PFSK-1 (cell line): ENCODE data around the gene FBN2.

Source experiments
- SIN3A ChIP-seq: IDR thresholded peaks from 2 replicates; pipeline ENCODE4 v1.6.1; 2012; ENCODE audit warnings: mild to moderate bottlenecking, low read length, moderate library complexity, borderline replicate concordance; ENCODE audit not compliant: insufficient read depth
- TF ChIP-seq, protein P1 (sequence below), 2 experiments: IDR thresholded peaks; 2 replicates each; pipeline versions ENCODE4 v1.6.1 to v1.8.0; 2011 to 2012; ENCODE audit warnings: low read depth in 2 of 2, low read length in 2 of 2, control low read depth in 1 of 2, inconsistent platforms in 1 of 2, mild to moderate bottlenecking in 1 of 2, moderate library complexity in 1 of 2; ENCODE audit not compliant: insufficient read depth in 1 of 2

- no peak for TF ChIP-seq SIN3A
- TF ChIP-seq, protein P1, sequence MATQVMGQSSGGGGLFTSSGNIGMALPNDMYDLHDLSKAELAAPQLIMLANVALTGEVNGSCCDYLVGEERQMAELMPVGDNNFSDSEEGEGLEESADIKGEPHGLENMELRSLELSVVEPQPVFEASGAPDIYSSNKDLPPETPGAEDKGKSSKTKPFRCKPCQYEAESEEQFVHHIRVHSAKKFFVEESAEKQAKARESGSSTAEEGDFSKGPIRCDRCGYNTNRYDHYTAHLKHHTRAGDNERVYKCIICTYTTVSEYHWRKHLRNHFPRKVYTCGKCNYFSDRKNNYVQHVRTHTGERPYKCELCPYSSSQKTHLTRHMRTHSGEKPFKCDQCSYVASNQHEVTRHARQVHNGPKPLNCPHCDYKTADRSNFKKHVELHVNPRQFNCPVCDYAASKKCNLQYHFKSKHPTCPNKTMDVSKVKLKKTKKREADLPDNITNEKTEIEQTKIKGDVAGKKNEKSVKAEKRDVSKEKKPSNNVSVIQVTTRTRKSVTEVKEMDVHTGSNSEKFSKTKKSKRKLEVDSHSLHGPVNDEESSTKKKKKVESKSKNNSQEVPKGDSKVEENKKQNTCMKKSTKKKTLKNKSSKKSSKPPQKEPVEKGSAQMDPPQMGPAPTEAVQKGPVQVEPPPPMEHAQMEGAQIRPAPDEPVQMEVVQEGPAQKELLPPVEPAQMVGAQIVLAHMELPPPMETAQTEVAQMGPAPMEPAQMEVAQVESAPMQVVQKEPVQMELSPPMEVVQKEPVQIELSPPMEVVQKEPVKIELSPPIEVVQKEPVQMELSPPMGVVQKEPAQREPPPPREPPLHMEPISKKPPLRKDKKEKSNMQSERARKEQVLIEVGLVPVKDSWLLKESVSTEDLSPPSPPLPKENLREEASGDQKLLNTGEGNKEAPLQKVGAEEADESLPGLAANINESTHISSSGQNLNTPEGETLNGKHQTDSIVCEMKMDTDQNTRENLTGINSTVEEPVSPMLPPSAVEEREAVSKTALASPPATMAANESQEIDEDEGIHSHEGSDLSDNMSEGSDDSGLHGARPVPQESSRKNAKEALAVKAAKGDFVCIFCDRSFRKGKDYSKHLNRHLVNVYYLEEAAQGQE (IDR thresholded peaks at IDR 0.05; ENCODE audit: insufficient read depth in 1 of 2, low read depth in 2 of 2, low read length in 2 of 2), result no peak
Measured at GRCh38 chr5:128574041-128574440, 36.0 kb upstream of the FBN2 start.
